A549 (cell line): ENCODE measurements around the gene CHI3L1.

Experiments
- CTCF ChIP-seq: fragments of >200 bp; sonication (Bioruptor Twin); formaldehyde crosslinking; IDR thresholded peaks from 3 replicates; pipeline ENCODE4 v1.5.1; 2016
- ESRRA ChIP-seq: fragments of 150-350 bp; IDR thresholded peaks from 2 replicates; pipeline ENCODE4 v1.6.1; 2014; ENCODE audit warnings: mild to moderate bottlenecking, low read length, borderline replicate concordance
- JUNB ChIP-seq: fragments of >200 bp; sonication (Bioruptor Twin); formaldehyde crosslinking; IDR thresholded peaks from 2 replicates; pipeline ENCODE4 v1.6.1; 2016
- MAFK ChIP-seq: fragments of 450-650 bp; IDR thresholded peaks from 2 replicates; pipeline ENCODE4 v1.6.1; 2014; ENCODE audit not compliant: partially characterized antibody
- MAZ ChIP-seq: fragments of 150-350 bp; IDR thresholded peaks from 2 replicates; pipeline ENCODE4 v1.6.1; 2014; ENCODE audit warnings: antibody characterized with exemption, low read depth, low read length, borderline replicate concordance
- NR3C1 ChIP-seq: fragments of >200 bp; sonication (Bioruptor Twin); formaldehyde crosslinking; IDR thresholded peaks from 3 replicates; pipeline ENCODE4 v1.6.1; 2017
- PBX3 ChIP-seq: IDR thresholded peaks from 2 replicates; pipeline ENCODE4 v1.6.1; 2012

GRCh38 chr1:203214871-203215270 is 28.4 kb upstream of the CHI3L1 start:
- TF ChIP-seq JUNB (no peak), PBX3 (no peak), ESRRA (no peak), CTCF (no peak), MAFK (no peak), NR3C1 (no peak), MAZ (no peak)
